Hematopoietic multipotent progenitor cell (in vitro differentiated cells): Measurements from ENCODE around the gene ACVR2B. TPM values are rescaled to one million over a fixed set of nuclear protein-coding genes. Genes with fewer than 3 reads are reported as not detected.

Experiments
- DNase-seq, 3 donors: peaks; one replicate each; pipeline ENCODE4 v3.0.0-alpha.2; 2011 to 2015; ENCODE audit warnings: low read depth in 2 of 3, low spot score in 2 of 3
- total RNA-seq: library from RNA; depleted of rRNA; stranded (reverse); fragments of >200 nt; gene quantifications from one replicate; pipeline ENCODE4 v1.2.3, GENCODE V29; 2012

The ACVR2B gene
- total RNA-seq, 1 donor: 6.5 TPM

- DNase-seq: no peak
Measured at GRCh38 chr3:38480930-38481329, 27.2 kb downstream of the ACVR2B start.

- no peak for DNase-seq
Measured at GRCh38 chr3:38482951-38483350, 29.3 kb downstream of the ACVR2B start.

- DNase-seq: no peak
Measured at GRCh38 chr3:38487323-38487722, 33.6 kb downstream of the ACVR2B start.

- no peak for DNase-seq
Measured at GRCh38 chr3:38488949-38489348, 35.3 kb downstream of the ACVR2B start.

- DNase-seq: no peak
Measured at GRCh38 chr3:38489766-38490165, 36.1 kb downstream of the ACVR2B start.

- no peak for DNase-seq
Measured at GRCh38 chr3:38490281-38491030, 36.8 kb downstream of the ACVR2B start.

- no peak for DNase-seq
Measured at GRCh38 chr3:38491215-38491614, 37.5 kb downstream of the ACVR2B start.

- no peak for DNase-seq
Measured at GRCh38 chr3:38493031-38493430, 39.3 kb downstream of the ACVR2B start.

GRCh38 chr3:38496131-38496910, 42.6 kb downstream of the ACVR2B start, which contains the start of gene EXOG:
Gene EXOG (plus strand): TSS chr3:38496340. CDS start chr3:38496368, 28 bp downstream.
- peak; percentile 82 to 95 (median 94) for DNase-seq

GRCh38 chr3:38497031-38497430, 43.3 kb downstream of the ACVR2B start:
- no peak for DNase-seq

GRCh38 chr3:38500688-38501417, 47.2 kb downstream of the ACVR2B start:
- DNase-seq: no peak

GRCh38 chr3:38507120-38507519, 53.4 kb downstream of the ACVR2B start:
- DNase-seq: no peak

- no peak for DNase-seq
Measured at GRCh38 chr3:38509732-38510131, 56.0 kb downstream of the ACVR2B start.

- no peak for DNase-seq
Measured at GRCh38 chr3:38510631-38511030, 56.9 kb downstream of the ACVR2B start.

GRCh38 chr3:38511546-38511945, 57.9 kb downstream of the ACVR2B start:
- no peak for DNase-seq

GRCh38 chr3:38515367-38515766, 61.7 kb downstream of the ACVR2B start:
- DNase-seq: no peak

- no peak for DNase-seq
Measured at GRCh38 chr3:38516669-38517068, 63.0 kb downstream of the ACVR2B start.

- DNase-seq: no peak
Measured at GRCh38 chr3:38519000-38519399, 65.3 kb downstream of the ACVR2B start.

- DNase-seq: peak in 2 of 3 donors; percentile 31 to 55
Measured at GRCh38 chr3:38519651-38520050, 66.0 kb downstream of the ACVR2B start.

- peak; percentile 48 to 82 (median 60) for DNase-seq
Measured at GRCh38 chr3:38521391-38521987, 67.8 kb downstream of the ACVR2B start.

GRCh38 chr3:38522002-38522401, 68.3 kb downstream of the ACVR2B start:
- no peak for DNase-seq
